Activated CD8-positive, alpha-beta memory T cell treated with anti-CD3 and anti-CD28 coated beads, Interleukin-2, amount 50 U/mL, for 24 hours (primary cell): ENCODE measurements around the gene PTPN4.
"Not testable (repeated sequence)": the region's sequence is repeated elsewhere in the genome, so short reads cannot be mapped to it uniquely, and the experiment has no call there.

Experiments used
- DNase-seq: peaks from one replicate; pipeline ENCODE4 v3.0.0-alpha.2; 2020; ENCODE audit errors: extremely low read depth

PTPN4 gene

GRCh38 chr2:119940856-119941255, 181.1 kb downstream of the PTPN4 start:
- no peak for DNase-seq

- DNase-seq: no peak
Observed at GRCh38 chr2:119941388-119941787, 181.7 kb downstream of the PTPN4 start.

GRCh38 chr2:119941981-119942513, 182.3 kb downstream of the PTPN4 start:
- DNase-seq: no peak

GRCh38 chr2:119943058-119943457, 183.3 kb downstream of the PTPN4 start:
- no peak for DNase-seq

GRCh38 chr2:119947535-119947934, 187.8 kb downstream of the PTPN4 start:
- DNase-seq: no peak

GRCh38 chr2:119950966-119951365, 191.2 kb downstream of the PTPN4 start:
- no peak for DNase-seq

- DNase-seq: no peak
Observed at GRCh38 chr2:119958670-119959268, 199.0 kb downstream of the PTPN4 start.

GRCh38 chr2:119960821-119961220, 201.1 kb downstream of the PTPN4 start:
- no peak for DNase-seq

GRCh38 chr2:119981896-119982295, 222.2 kb downstream of the PTPN4 start:
- DNase-seq: no peak

GRCh38 chr2:119982506-119982905, 222.8 kb downstream of the PTPN4 start:
- no peak for DNase-seq

- DNase-seq: no peak
Observed at GRCh38 chr2:119983108-119983507, 223.4 kb downstream of the PTPN4 start.

- DNase-seq: no peak
Observed at GRCh38 chr2:119996148-119996547, 236.4 kb downstream of the PTPN4 start.

GRCh38 chr2:119996896-119997891, 237.5 kb downstream of the PTPN4 start:
- not testable (repeated sequence) for DNase-seq

GRCh38 chr2:120001471-120001870, 241.7 kb downstream of the PTPN4 start:
- DNase-seq: no peak

- DNase-seq: no peak
Observed at GRCh38 chr2:120004254-120004653, 244.5 kb downstream of the PTPN4 start.

GRCh38 chr2:120005834-120006521, 246.3 kb downstream of the PTPN4 start:
- no peak for DNase-seq

GRCh38 chr2:120007851-120008250, 248.1 kb downstream of the PTPN4 start:
- no peak for DNase-seq

- DNase-seq: no peak
Observed at GRCh38 chr2:120012363-120012762, 252.6 kb downstream of the PTPN4 start.

- DNase-seq: peak; percentile 51
Observed at GRCh38 chr2:120012771-120013596, 253.3 kb downstream of the PTPN4 start, which contains the start of gene EPB41L5. Gene EPB41L5 (plus strand): TSS chr2:120013077. CDS start chr2:120019085, 6,008 bp downstream.

GRCh38 chr2:120013597-120014223, 254.0 kb downstream of the PTPN4 start:
- DNase-seq: no peak
